NOMO-1 (cell line): Measurements from ENCODE around the gene SRRM2.

Source experiments
- DNase-seq, 2 experiments: peaks; one replicate each; lab custom pipeline; 2025; ENCODE audit not compliant: unreplicated experiment in 2 of 2; lab: John Stamatoyannopoulos, UW

Gene SRRM2

GRCh38 chr16:2761472-2761871 lies 9.0 kb downstream of the SRRM2 start:
- no peak for DNase-seq

DNA sequence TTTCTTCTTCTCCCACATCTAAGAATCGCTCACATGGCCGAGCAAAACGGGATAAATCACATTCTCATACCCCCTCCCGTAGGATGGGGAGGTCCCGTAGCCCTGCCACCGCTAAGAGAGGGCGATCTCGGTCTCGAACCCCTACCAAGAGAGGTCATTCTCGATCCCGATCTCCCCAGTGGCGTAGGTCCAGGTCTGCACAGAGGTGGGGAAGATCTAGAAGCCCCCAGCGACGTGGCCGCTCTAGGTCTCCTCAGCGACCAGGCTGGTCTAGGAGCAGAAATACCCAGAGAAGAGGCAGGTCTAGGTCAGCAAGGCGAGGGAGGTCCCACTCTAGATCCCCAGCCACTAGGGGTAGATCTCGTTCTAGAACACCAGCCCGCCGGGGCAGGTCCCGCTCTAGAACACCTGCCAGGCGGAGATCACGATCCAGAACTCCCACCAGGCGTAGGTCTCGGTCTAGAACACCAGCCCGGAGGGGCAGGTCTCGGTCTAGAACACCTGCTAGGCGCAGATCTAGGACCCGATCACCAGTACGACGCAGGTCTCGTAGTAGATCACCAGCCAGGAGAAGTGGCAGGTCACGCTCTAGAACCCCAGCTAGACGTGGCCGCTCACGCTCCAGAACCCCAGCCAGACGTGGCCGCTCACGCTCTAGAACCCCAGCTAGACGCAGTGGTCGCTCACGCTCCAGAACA lies 9.6 kb downstream of the SRRM2 start:
- no peak for DNase-seq

DNA sequence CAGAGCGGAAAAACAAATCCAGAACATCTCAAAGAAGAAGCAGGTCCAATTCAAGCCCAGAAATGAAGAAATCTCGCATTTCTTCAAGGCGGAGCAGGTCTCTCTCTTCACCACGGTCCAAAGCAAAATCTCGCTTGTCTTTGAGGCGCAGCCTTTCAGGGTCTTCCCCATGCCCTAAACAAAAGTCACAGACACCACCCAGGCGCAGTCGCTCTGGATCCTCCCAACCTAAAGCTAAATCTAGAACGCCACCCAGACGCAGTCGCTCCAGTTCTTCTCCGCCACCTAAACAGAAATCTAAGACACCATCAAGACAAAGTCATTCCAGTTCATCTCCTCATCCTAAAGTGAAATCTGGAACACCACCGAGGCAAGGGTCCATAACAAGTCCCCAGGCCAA lies 10.3 kb downstream of the SRRM2 start:
- no peak for DNase-seq

DNA sequence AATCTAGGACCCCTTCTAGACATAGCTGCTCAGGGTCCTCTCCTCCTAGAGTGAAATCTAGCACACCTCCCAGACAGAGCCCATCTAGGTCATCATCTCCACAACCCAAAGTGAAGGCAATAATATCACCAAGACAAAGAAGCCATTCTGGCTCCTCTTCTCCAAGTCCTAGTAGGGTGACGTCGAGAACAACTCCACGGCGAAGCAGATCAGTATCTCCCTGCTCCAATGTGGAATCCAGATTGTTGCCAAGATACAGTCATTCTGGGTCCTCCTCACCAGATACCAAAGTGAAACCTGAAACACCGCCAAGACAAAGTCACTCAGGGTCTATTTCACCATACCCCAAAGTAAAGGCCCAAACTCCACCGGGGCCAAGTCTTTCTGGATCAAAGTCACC lies 10.7 kb downstream of the SRRM2 start:
- DNase-seq, result no peak

DNA sequence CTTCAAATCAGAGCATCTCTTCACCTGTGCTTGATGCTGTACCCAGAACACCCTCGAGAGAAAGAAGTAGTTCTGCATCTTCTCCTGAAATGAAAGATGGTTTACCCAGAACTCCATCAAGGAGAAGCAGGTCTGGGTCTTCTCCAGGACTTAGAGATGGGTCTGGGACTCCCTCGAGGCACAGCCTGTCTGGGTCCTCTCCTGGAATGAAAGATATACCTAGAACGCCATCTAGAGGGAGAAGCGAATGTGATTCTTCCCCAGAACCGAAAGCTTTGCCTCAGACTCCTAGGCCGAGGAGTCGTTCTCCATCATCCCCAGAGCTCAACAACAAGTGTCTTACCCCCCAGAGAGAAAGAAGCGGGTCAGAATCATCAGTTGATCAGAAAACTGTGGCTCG lies 12.3 kb downstream of the SRRM2 start:
- no peak for DNase-seq

DNA sequence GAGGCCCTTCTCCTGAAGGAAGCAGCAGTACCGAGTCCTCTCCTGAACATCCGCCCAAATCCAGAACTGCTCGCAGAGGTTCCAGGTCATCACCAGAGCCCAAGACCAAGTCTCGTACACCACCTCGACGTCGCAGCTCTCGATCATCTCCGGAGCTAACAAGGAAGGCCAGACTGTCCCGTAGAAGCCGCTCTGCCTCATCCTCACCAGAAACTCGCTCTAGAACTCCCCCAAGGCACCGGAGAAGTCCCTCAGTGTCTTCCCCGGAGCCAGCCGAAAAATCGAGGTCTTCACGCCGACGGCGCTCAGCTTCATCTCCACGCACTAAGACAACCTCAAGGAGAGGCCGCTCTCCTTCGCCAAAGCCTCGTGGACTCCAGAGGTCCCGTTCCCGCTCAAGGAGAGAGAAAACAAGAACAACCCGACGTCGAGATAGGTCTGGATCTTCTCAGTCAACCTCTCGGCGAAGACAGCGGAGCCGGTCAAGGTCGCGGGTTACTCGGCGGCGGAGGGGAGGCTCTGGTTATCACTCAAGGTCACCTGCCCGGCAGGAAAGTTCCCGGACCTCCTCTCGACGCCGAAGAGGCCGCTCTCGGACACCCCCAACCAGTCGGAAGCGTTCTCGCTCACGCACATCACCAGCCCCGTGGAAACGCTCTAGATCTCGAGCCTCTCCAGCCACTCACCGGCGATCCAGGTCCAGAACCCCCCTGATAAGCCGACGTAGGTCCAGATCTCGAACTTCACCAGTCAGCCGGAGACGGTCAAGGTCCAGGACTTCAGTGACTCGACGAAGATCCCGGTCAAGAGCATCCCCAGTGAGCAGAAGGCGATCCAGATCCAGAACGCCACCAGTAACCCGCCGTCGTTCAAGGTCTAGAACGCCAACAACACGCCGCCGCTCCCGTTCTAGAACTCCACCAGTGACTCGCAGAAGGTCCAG lies 13.3 kb downstream of the SRRM2 start:
- DNase-seq, result no peak

GRCh38 chr16:2766430-2767139 lies 14.1 kb downstream of the SRRM2 start:
- no peak for DNase-seq

GRCh38 chr16:2767140-2767731 lies 14.8 kb downstream of the SRRM2 start:
- no peak for DNase-seq

DNA sequence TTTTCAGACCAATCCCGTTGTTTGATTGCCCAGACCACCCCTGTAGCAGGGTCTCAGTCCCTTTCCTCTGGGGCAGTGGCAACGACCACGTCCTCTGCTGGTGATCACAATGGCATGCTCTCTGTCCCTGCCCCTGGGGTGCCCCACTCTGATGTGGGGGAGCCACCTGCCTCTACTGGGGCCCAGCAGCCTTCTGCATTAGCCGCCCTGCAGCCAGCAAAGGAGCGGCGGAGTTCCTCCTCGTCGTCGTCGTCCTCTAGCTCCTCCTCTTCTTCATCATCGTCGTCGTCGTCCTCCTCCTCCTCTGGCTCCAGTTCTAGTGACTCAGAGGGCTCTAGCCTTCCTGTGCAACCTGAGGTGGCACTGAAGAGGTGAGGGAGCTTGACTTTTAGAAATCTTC lies 15.5 kb downstream of the SRRM2 start:
- DNase-seq, result no peak

DNA sequence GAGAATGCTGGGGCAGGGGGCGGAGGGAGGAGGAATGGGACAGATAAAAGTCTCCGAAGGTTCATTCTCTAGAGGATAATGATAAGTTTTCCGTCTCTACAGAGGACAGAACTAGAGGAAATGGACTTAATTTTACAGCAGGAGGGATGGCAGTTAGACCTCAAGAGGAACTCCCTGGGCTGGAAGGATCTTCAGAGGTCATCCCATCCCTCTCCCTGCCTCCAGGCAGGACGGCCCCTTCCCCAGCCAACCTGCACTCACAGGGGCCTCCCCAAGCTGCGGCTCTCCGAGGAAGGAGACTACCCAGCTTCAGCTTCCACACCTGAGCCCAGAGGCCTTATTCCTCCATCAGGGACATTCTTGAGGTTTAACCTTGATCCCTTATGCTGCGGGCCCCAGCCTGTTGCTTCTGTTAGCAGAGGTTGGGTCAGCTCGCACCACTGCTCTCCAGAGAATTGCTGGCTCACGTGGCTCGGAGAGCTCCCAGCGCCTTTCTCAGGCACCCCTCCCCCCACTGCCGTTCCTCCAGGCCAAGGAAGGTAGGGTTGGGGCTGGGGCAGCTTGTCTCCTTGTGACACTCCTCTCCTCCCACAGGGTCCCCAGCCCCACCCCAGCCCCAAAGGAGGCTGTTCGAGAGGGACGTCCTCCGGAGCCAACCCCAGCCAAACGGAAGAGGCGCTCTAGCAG lies 16.1 kb downstream of the SRRM2 start:
- no peak for DNase-seq

- no peak for DNase-seq
Observed at GRCh38 chr16:2769100-2769529, 16.7 kb downstream of the SRRM2 start.

DNA sequence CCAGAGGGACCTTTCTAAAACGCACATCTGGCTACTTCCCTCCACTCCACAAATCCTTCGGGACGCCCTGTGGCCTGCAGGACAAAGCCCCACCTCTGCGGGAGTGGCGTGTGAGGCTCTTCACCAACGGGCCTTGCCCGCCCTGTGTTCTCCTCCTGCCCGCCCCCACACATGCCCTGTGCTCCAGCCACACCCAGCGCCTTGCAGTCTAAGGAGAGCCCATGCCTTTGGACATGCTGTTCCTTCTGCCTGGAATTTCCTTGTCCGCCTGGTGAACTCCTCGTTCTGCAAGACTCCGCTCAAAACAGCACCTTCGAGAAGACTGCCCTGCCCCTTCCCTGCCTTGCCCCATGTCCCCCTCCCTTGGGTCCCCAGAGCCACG lies 17.2 kb downstream of the SRRM2 start:
- DNase-seq, result no peak

GRCh38 chr16:2770057-2770951 lies 17.9 kb downstream of the SRRM2 start:
- no peak for DNase-seq

DNA sequence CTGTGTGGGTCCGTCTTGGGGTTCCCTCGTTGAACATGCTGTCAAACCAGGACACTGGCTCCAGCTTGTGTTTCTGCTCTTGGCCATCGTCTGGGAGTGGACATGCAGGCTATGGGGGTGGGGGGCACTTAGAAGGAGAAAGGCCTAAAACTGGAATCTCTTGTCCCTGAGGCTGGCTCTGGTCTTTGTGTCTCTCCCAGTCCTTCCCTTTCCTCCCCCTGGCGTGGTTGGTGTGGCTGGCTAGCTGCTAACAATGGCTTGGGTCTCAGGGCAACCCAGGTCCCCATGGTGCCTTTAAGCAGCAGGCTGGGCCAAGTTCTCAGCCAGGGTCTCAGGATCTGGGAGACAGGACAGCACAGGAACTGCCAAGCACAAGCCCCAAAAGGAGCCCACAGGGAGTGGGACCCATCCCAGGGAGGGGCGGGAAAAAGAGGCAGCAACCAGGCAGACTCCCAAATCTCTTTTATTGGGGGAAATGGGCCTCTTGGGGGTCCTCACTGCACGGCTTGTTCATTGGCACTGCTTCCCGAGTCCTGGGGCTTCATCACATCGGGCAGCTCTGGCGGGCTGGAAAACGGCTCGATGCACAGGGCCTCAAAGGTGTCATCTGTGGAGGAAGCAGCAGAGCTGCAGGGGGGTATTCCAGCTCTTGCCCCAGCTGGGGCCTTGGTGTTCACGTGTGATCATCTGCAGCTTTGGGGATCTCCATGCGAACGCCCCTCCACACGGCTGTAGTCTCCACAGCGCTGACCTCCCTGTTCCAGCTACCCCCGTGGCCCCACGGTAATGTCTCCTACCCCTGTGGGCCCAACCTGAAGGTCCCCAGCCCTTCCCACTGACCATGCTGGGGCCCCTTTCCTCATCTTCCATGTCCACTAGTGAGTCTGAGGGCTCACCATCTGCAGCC lies 19.3 kb downstream of the SRRM2 start:
- DNase-seq, result no peak

DNA sequence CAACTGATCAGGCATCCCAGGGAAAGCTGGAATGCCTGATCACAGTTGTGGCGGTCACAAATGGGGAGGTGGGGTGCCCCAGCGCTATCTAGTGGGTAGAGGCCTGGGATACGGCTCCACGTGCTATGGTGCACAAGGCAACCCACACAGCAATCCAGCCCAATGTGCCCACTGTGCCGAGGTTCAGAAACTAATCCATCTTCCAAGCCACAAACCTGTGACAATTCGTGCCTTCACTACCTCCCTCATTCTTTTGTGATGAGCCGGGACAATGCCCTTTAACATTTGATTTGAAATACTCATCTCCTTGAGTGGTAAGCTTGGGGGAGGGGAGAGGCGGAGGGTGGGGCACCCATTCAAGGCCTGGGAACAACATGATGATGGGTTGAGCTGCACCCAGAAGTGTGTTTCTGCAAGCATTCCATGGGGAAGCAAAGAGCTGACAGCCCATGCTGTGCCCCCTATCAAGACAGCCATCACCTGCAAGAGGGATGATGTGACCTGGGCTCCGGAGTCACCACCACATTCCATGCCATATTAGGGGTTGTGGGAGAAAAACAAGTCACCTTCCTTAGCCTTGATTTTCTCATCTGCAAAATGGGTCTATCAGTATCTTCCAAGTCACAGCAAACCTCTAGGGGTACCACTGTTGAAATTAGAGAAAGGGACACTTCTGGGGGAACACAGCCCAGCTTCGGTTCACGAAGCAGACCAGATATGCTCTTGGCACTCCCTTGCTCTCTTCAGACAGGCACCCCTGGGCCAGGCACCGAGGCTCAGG lies 20.9 kb downstream of the SRRM2 start:
- DNase-seq, result no peak

GRCh38 chr16:2774161-2774891 lies 21.9 kb downstream of the SRRM2 start:
- DNase-seq, result no peak

- DNase-seq, result peak; percentile 13 to 15
Observed at GRCh38 chr16:2775131-2775716, 22.8 kb downstream of the SRRM2 start.
